H1 (cell line): ENCODE data around the gene ALPI. TPM values are rescaled to one million over a fixed set of nuclear protein-coding genes. Genes with fewer than 3 reads are reported as not detected.
"Not testable (repeated sequence)": the region's sequence is repeated elsewhere in the genome, so short reads cannot be mapped to it uniquely, and the experiment has no call there.

Experiments
- CTCF ChIA-PET: fragments of 300-600 bp; sonication (Branson Sonifier 250); formaldehyde crosslinking; loops from one replicate; lab custom pipeline; 2021; ENCODE audit not compliant: partially characterized antibody; lab: Charles Lee
- POLR2A ChIA-PET: fragments of 300-600 bp; sonication (Branson Sonifier 250); formaldehyde crosslinking; loops from one replicate; lab custom pipeline; 2021; ENCODE audit warnings: inconsistent platforms; ENCODE audit not compliant: partially characterized antibody; lab: Charles Lee
- DNase-seq, 2 experiments: peaks; one replicate each; pipeline versions ENCODE4 v3.0.0 to v3.0.0-alpha.2; 2010 to 2022; ENCODE audit warnings: low spot score in 2 of 2, low read depth in 1 of 2, mixed read lengths in 1 of 2
- FAIRE-seq: peaks from 2 replicates; lab custom pipeline; 2011; peaks lifted over from hg19 to GRCh38; lab: Jason Lieb, UNC
- H2AFZ ChIP-seq: 2 replicates; pipeline ENCODE4 v1.8.1; 2012; ENCODE audit warnings: low read length, inconsistent platforms
- H2AK5ac ChIP-seq: 2 replicates; pipeline ENCODE4 v1.6.1; 2013; ENCODE audit warnings: low read depth, low read length
- H2BK120ac ChIP-seq: replicated peaks from 2 replicates; pipeline ENCODE3; 2013; ENCODE audit warnings: low read depth, low read length, inconsistent platforms
- H2BK12ac ChIP-seq: 2 replicates; pipeline ENCODE4 v1.6.1; 2013; ENCODE audit warnings: low read depth, low read length
- H2BK15ac ChIP-seq: 2 replicates; pipeline ENCODE4 v1.6.1; 2013; ENCODE audit warnings: low read length
- H2BK20ac ChIP-seq: 2 replicates; pipeline ENCODE4 v1.6.1; 2013; ENCODE audit warnings: low read length
- H2BK5ac ChIP-seq: 2 replicates; pipeline ENCODE4 v1.6.1; 2013; ENCODE audit warnings: low read depth, low read length
- H3K14ac ChIP-seq: 2 replicates; pipeline ENCODE4 v1.6.1; 2013; ENCODE audit warnings: inconsistent platforms; ENCODE audit not compliant: insufficient read length
- H3K18ac ChIP-seq: 2 replicates; pipeline ENCODE4 v1.6.1; 2013; ENCODE audit warnings: low read length; ENCODE audit errors: extremely low read depth
- H3K23ac ChIP-seq: 2 replicates; pipeline ENCODE4 v1.6.1; 2013; ENCODE audit warnings: inconsistent platforms; ENCODE audit not compliant: insufficient read length
- H3K23me2 ChIP-seq: 2 replicates; pipeline ENCODE4 v1.6.1; 2013; ENCODE audit warnings: low read depth, low read length
- H3K27ac ChIP-seq: 2 replicates; pipeline ENCODE4 v1.6.1; 2011; ENCODE audit warnings: low read depth, low read length, inconsistent platforms
- H3K27me3 ChIP-seq, 4 experiments: replicated peaks in 1 of 4; 1 replicate in 1 of 4; 2 replicates in 3 of 4; pipeline versions ENCODE4 v1.6.1 to v1.8.1; 2011 to 2013; ENCODE audit warnings: low read length in 3 of 4, mild to moderate bottlenecking in 3 of 4, inconsistent platforms in 2 of 4, mixed read lengths in 2 of 4, moderate library complexity in 1 of 4; ENCODE audit not compliant: control insufficient read depth in 3 of 4, insufficient read depth in 3 of 4; ENCODE audit errors: extremely low read depth in 1 of 4
- H3K36me3 ChIP-seq, 4 experiments: 2 replicates each; pipeline versions ENCODE4 v1.6.1 to v1.8.1; 2011 to 2013; ENCODE audit warnings: mild to moderate bottlenecking in 4 of 4, low read length in 3 of 4, moderate library complexity in 2 of 4, control low read depth in 1 of 4, inconsistent platforms in 1 of 4; ENCODE audit not compliant: insufficient read depth in 4 of 4, control insufficient read depth in 2 of 4
- H3K4ac ChIP-seq: replicated peaks from 2 replicates; pipeline ENCODE3; 2013; ENCODE audit warnings: low read length, low read depth, mixed read lengths, inconsistent platforms; ENCODE audit not compliant: insufficient read length
- H3K4me1 ChIP-seq, 4 experiments: replicated peaks in 1 of 4; 1 replicate in 1 of 4; 2 replicates in 3 of 4; pipeline versions ENCODE4 v1.6.1 to v1.8.1; 2011 to 2013; ENCODE audit warnings: low read length in 3 of 4, inconsistent platforms in 2 of 4, mixed read lengths in 1 of 4; ENCODE audit not compliant: insufficient read depth in 4 of 4, control insufficient read depth in 3 of 4
- H3K4me2 ChIP-seq, 2 experiments: 2 replicates each; pipeline versions ENCODE4 v1.6.1 to v1.8.1; 2011 to 2013; ENCODE audit warnings: low read depth in 2 of 2, low read length in 2 of 2, control low read depth in 1 of 2, inconsistent platforms in 1 of 2, mild to moderate bottlenecking in 1 of 2; ENCODE audit not compliant: insufficient read depth in 1 of 2
- H3K4me3 ChIP-seq, 4 experiments: fragments of 200-600, 300-600 bp in 1 of 4; sonication (generic), shearing (Covaris generic), sonication (Bioruptor Twin) in 1 of 4; 2 replicates each; pipeline versions ENCODE4 v1.5.1 to v1.8.1; 2011 to 2016; ENCODE audit warnings: low read length in 4 of 4, low read depth in 3 of 4, control low read depth in 2 of 4, inconsistent platforms in 2 of 4, mild to moderate bottlenecking in 2 of 4, mixed read lengths in 1 of 4, moderate library complexity in 1 of 4; ENCODE audit not compliant: insufficient read depth in 2 of 4; ENCODE audit errors: extremely low read depth in 1 of 4
- H3K56ac ChIP-seq: replicated peaks from 2 replicates; pipeline ENCODE3; 2013; ENCODE audit warnings: low read depth, mild to moderate bottlenecking, mixed read lengths, low read length, inconsistent platforms; ENCODE audit not compliant: insufficient read length
- H3K79me1 ChIP-seq: 2 replicates; pipeline ENCODE4 v1.6.1; 2013; ENCODE audit warnings: low read depth, low read length, control low read depth
- H3K79me2 ChIP-seq, 2 experiments: 2 replicates each; pipeline versions ENCODE4 v1.6.1 to v1.8.1; 2012 to 2013; ENCODE audit warnings: low read length in 2 of 2, mild to moderate bottlenecking in 2 of 2, inconsistent platforms in 1 of 2; ENCODE audit not compliant: insufficient read depth in 2 of 2, control insufficient read depth in 1 of 2
- H3K9ac ChIP-seq, 4 experiments: replicated peaks in 1 of 4; 1 replicate in 1 of 4; 2 replicates in 3 of 4; pipeline versions ENCODE4 v1.6.1 to v1.8.1; 2011 to 2013; ENCODE audit warnings: low read depth in 3 of 4, low read length in 3 of 4, control low read depth in 2 of 4, mild to moderate bottlenecking in 2 of 4, moderate library complexity in 2 of 4, inconsistent platforms in 1 of 4; ENCODE audit errors: extremely low read depth in 1 of 4
- H3K9me3 ChIP-seq, 2 experiments: 2 replicates each; pipeline versions ENCODE4 v1.6.1 to v1.8.1; 2012 to 2013; ENCODE audit warnings: mild to moderate bottlenecking in 2 of 2, moderate library complexity in 2 of 2, control low read depth in 1 of 2, inconsistent platforms in 1 of 2, low read depth in 1 of 2, low read length in 1 of 2, mixed read lengths in 1 of 2; ENCODE audit not compliant: insufficient read depth in 2 of 2
- H4K20me1 ChIP-seq, 2 experiments: replicated peaks in 1 of 2; 2 replicates each; pipeline versions ENCODE3 to v1.8.1; 2011 to 2013; ENCODE audit warnings: inconsistent platforms in 2 of 2, low read length in 2 of 2, mild to moderate bottlenecking in 1 of 2; ENCODE audit not compliant: insufficient read depth in 2 of 2, control insufficient read depth in 1 of 2
- H4K5ac ChIP-seq: 2 replicates; pipeline ENCODE4 v1.6.1; 2013; ENCODE audit warnings: low read length, low read depth, mixed read lengths, inconsistent platforms; ENCODE audit not compliant: insufficient read length
- H4K8ac ChIP-seq: 2 replicates; pipeline ENCODE4 v1.8.0; 2013; ENCODE audit warnings: mild to moderate bottlenecking, moderate library complexity, low read length, inconsistent platforms; ENCODE audit not compliant: insufficient read depth; ENCODE audit errors: extremely low read depth
- H4K91ac ChIP-seq: replicated peaks from 2 replicates; pipeline ENCODE3; 2013; ENCODE audit warnings: low read length, mixed read lengths, inconsistent platforms; ENCODE audit not compliant: insufficient read length
- POLR2A ChIP-seq, 2 experiments: IDR thresholded peaks; 1 replicate in 1 of 2; 2 replicates in 1 of 2; pipeline ENCODE4 v1.6.1; 2011; ENCODE audit warnings: low read depth in 2 of 2, low read length in 2 of 2, mild to moderate bottlenecking in 2 of 2; ENCODE audit errors: control extremely low read depth in 1 of 2
- YY1 ChIP-seq: IDR thresholded peaks from 2 replicates; pipeline ENCODE4 v1.6.1; 2011; ENCODE audit warnings: low read depth, mild to moderate bottlenecking, low read length
- WGBS, 2 experiments: shearing (Covaris generic) in 1 of 2; methylation state at CpG; one replicate each; pipeline versions ENCODE4 v1.1.6 to v1.1.7; 2013 to 2015; ENCODE audit warnings: low lambda C conversion rate in 2 of 2, mixed read lengths in 2 of 2, inconsistent platforms in 1 of 2, low coverage in 1 of 2, missing lambda C conversion rate in 1 of 2; ENCODE audit not compliant: insufficient replicate concordance in 2 of 2, insufficient coverage in 1 of 2, insufficient read length in 1 of 2; ENCODE audit errors: extremely low coverage in 1 of 2, missing lambda C conversion rate in 1 of 2; 5-methylcytosine and 5-hydroxymethylcytosine counted together
- polyA plus RNA-seq, 7 experiments: library from polyadenylated mRNA; depleted of rRNA in 3 of 7; stranded (reverse) in 5 of 7; unstranded in 2 of 7; fragments of >200 nt in 5 of 7; fragments of 200-250 nt in 2 of 7; gene quantifications; 1 replicate in 5 of 7; 2 replicates in 1 of 7; 4 replicates in 1 of 7; pipeline versions ENCODE4 v1.2.1 to v1.2.3, GENCODE V29; 2011 to 2013; ENCODE audit warnings: missing spikeins in 2 of 7, mixed read lengths in 2 of 7
- total RNA-seq: library from RNA; stranded (reverse); fragmentation: NEBNext Ultra II Directional; extraction: Animal tissue kit (Norgen Biotek cat#: 25700); gene quantifications from 2 replicates; pipeline ENCODE4 v1.2.1, GENCODE V29; 2021
- TF ChIP-seq, protein P1 (sequence below): IDR thresholded peaks from 2 replicates; pipeline ENCODE4 v1.6.1; 2012; ENCODE audit warnings: inconsistent platforms

The ALPI gene
- total and polyA plus RNA-seq, 2 of the 8 experiments (the other 6 are each of a cell fraction or from before 2014, with no cell fraction given): not detected

DNA sequence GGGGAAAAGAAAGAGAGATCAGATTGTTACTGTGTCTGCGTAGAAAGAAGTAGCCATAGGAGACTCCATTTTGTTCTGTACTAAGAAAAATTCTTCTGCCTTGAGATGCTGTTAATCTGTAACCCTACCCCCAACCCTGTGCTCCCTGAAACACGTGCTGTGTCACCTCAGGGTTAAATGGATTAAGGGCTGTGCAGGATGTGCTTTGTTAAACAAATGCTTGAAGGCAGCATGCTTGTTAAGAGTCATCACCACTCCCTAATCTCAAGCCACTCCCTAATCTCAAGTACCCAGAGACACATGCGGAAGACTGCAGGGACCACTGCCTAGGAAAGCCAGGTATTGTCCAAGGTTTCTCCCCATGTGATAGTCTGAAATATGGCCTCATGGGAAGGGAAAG, 33.0 kb upstream of the ALPI start:
- Histone ChIP-seq H3K27ac (peak overlapping the region; percentile 72; the same call in 1 of the 2 replicates), H3K4me1 (peaks cover 8 to 36% (median 30%) of the 10 kb centered on the region in 4 experiments), H2BK20ac (peak overlapping the region; percentile 25; the same call in 1 of the 2 replicates), H3K4me3 (peak overlapping the region in 1 of 4 experiments; percentile 76; a peak in 2 of 8 replicates), H3K4me2 (peak overlapping the region; percentile 39 to 77; a peak in 3 of 4 replicates), H3K79me2 (peaks cover 0 to 32% of the 10 kb centered on the region in 2 experiments; a peak in 2 of 4 replicates), H3K23me2 (peaks cover 23% of the 10 kb centered on the region; the same call in 1 of the 2 replicates), H3K36me3 (peaks cover 0 to 24% (median 10%) of the 10 kb centered on the region in 4 experiments; a peak in 6 of 8 replicates), H2BK5ac (peak overlapping the region; percentile 60; the same call in 1 of the 2 replicates), H2BK120ac (peak overlapping the region; percentile 30), H4K5ac (peak overlapping the region; percentile 80), H2AK5ac (0 out of 2 replicates have a peak overlapping the region, but pooled peaks have one; percentile 6), H3K27me3 (peaks cover 11 to 39% (median 35%) of the 10 kb centered on the region in 4 experiments)
- not testable (repeated sequence) for DNase-seq, H2BK15ac ChIP-seq, H2AFZ ChIP-seq, H3K23ac ChIP-seq, H3K9me3 ChIP-seq, H3K9ac ChIP-seq, H3K18ac ChIP-seq, H3K56ac ChIP-seq, H2BK12ac ChIP-seq, H4K8ac ChIP-seq, H4K20me1 ChIP-seq, H3K79me1 ChIP-seq, H3K14ac ChIP-seq, H3K4ac ChIP-seq, FAIRE-seq, H4K91ac ChIP-seq
- TF ChIP-seq, protein P1, sequence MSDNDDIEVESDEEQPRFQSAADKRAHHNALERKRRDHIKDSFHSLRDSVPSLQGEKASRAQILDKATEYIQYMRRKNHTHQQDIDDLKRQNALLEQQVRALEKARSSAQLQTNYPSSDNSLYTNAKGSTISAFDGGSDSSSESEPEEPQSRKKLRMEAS: peak; percentile 55; the same call in 1 of the 2 replicates
- TF ChIP-seq POLR2A (IDR thresholded peaks at IDR 0.05; ENCODE audit: control extremely low read depth in 1 of 2, low read depth in 2 of 2, low read length in 2 of 2) (0 out of 3 replicates have a peak, but pooled peaks of 1 of the 2 experiments have one; percentile 30), YY1 (0 out of 2 replicates have a peak, but pooled peaks have one; percentile 25)
- WGBS, 2 experiments: 11% methylated on average over 3 of the region's 3 CpGs; no CpG with 5 or more reads in 1 of the 2 experiments
- CTCF ChIA-PET: interaction anchor here (2.0 to 9.8 kb wide), 2 partner anchors 12 to 57 kb away, joined by 7 to 80 read pairs; no protein-coding TSS in a partner anchor
- POLR2A ChIA-PET: interaction anchor here (1.1 kb wide), 1 partner anchor 10 kb away, joined by 3 read pairs; no protein-coding TSS in a partner anchor
